DMS114 treated with DMSO at 0.1 percent for 48 hours (cell line): ENCODE results near the gene OLFM1.
A peak's percentile ranks its signal among the peaks of the same experiment; 100 is the strongest.
"Not testable (repeated sequence)": the region's sequence is repeated elsewhere in the genome, so short reads cannot be mapped to it uniquely, and the experiment has no call there.

Experiments
- DNase-seq: peaks from one replicate; lab custom pipeline; 2025; ENCODE audit not compliant: unreplicated experiment; lab: John Stamatoyannopoulos, UW

Gene OLFM1

DNA sequence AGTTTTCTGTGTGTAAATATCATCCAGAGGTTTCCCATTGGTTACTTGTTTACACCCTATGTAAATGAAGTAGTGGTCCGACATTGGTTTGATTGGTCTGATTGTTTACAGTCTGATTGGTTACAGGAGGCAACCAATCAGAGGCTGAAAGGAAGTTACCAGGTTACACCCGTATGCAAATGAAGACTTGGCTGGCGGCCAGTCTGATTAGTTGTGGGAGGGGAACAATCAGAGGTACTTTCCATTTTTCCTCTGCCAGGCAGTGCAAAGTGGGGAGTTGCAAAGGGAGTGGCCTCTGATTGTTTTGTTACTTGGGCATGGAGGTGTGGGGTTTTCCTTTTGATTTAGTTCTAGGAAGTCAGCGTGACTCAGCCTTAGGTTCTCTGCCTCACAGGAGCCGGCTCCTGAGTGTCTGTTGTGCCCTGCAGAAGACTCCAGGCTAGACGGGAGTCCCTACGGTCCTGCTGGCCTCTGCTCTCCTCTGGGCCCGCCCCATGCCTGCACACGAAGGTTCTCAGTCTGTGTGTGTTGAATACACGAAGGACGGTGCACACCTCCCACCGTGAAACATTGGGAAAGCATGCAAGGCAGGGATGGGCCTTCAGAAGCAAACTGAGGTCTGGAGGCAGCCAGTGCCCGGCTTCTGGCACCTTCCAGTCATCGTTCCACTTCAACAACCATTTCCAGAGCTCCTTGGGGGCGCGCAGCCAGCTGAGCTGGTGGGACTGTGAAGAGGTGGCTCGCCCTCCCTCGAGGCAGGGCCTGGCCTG is 42.9 kb downstream of the OLFM1 start:
- no peak for DNase-seq

DNA sequence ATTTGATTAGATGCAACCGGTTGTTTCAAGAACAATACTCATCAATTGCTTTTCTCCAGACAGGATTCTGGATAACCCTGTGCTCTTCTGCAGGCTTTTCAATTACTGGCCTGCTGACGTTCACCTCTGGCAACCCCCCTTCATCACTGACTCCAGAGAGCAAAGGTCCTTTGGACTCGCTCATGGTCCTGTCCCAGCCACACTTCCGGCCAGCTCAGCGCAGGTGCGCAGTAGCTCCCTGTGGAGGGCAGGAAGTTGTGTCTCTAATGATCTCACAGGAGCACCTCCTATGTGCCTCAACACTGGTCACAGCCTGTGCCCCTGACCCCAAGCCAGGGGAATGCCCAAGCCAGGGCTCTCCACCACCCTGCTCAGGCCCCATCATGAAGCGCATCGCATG is 44.0 kb downstream of the OLFM1 start:
- no peak for DNase-seq

DNA sequence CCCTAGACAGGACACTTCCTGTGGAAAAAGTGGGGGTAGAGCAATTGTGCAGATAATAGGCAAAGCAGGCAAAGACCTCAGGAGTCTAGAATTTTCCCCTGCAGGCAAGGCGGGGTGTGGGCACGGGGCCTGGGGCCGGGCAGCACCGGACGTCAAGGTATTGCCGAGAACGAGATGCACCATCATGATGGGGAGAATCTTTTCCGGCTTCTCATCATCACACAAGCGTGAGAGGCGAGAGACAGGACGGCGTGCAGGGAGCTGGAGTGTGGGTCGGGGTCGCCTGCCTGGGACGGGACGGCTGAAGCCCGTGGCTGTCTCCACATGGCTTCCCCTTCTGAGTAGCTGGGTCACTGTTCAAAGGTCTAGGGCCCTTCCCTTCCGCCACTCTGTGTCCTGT is 44.5 kb downstream of the OLFM1 start:
- DNase-seq, result no peak

DNA sequence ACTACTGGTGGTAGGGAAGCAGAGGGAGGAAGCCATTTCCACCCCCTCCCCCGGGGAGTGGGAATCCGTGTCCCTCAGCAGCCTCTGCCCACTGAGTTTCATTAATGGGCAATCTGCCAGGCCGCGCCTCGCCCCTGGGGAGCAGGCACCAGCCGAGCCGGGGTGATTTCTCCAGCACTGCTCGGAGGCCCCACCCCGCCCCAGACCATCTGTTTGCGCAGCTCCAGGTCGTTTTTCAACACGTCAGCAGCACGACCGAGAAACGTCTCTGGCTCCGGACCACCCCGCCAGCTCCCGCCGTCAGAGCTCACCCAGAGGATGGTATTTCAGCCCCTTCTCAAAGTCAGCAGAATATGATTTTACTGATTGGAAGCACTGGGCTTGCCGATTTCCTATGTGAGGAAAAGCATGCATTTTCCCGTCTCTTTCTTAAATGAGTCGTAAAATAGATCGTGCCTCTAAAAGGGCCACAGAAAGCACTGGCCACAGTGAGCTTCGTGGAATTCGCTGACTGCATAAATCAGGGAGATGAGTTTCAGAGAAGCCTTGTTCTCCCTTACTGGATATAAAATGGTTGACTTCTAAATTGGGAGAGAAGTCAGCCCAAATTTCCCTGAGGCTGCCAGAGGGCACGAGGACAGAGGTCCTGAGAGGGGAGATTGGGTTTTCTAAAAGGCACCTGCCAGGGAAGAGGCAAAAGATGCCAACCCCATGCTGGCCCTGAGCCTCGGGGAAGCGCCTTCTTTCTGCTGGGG is 47.0 kb downstream of the OLFM1 start:
- DNase-seq, result no peak

DNA sequence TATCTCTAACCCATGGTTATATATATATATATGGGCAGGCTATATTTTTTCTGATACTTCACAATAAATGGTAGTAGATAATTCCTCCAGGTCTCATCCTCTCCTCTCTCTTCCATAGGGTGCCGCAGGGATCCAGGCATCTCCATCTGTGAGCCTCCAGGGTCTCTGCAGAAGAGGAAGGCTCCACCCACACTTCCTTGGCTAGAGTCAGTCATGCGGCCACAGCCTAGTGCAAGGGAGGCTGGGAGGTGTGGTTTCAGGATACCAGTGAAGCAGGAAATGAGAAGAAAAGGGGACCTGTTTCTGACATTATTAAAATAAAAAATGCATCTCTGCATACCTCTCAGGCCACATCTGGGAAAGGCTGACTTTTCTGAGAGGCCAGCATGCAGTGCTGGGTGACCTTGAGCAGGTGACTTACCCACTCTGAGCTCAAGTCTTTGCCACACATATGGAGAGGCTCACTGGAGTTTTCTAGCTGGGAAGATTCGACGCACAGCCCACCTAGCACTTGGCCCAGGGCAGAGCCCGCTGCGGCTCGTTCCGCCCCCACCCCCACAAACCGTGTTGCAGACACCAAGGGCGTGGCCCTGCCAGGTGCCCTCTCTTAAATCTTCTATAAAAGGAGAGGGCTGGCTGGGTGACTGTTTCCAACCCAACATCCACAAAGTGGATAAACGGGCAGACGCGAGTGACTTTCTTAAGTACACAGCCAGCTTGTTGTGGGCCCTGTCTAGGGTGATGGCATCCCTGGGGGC is 47.9 kb downstream of the OLFM1 start:
- no peak for DNase-seq

DNA sequence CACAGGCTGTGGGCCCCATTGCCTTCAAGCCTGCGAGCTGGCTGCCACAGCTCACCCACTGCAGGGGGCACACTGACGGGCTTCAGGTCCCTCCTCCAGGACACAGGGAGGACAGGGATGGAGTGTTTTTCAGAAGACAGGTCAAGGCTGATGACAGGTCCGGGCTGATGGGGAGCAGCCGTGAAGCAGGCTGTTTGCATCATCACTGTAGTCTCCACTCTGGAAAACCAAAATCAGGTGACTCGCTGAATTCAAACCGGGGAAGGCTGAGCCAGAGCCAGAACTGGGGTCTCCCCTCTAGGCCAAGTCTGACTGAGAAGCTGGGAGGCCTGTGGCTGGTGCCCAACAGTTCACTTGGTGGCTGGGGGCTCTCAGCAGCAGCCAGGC is 48.5 kb downstream of the OLFM1 start:
- DNase-seq, result no peak

DNA sequence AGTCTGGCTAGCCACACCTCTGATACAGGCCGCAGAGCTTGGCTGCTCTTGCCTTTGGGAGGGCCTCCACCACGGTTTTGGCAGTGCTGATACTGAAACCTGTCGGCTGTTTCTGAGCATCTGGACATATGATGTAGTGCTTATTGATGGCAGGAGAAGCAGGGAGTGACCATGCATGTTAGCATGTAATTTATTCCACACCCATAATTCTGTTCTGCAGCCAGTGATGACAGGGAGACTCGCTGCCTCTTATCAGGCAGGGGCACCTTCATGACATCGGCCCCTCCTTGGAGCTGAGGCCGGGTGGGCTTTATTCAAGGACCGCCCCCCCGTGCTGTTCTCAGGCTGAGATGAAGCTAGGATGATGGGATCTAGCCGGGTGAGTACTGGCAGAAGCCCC is 49.0 kb downstream of the OLFM1 start:
- DNase-seq, result no peak

DNA sequence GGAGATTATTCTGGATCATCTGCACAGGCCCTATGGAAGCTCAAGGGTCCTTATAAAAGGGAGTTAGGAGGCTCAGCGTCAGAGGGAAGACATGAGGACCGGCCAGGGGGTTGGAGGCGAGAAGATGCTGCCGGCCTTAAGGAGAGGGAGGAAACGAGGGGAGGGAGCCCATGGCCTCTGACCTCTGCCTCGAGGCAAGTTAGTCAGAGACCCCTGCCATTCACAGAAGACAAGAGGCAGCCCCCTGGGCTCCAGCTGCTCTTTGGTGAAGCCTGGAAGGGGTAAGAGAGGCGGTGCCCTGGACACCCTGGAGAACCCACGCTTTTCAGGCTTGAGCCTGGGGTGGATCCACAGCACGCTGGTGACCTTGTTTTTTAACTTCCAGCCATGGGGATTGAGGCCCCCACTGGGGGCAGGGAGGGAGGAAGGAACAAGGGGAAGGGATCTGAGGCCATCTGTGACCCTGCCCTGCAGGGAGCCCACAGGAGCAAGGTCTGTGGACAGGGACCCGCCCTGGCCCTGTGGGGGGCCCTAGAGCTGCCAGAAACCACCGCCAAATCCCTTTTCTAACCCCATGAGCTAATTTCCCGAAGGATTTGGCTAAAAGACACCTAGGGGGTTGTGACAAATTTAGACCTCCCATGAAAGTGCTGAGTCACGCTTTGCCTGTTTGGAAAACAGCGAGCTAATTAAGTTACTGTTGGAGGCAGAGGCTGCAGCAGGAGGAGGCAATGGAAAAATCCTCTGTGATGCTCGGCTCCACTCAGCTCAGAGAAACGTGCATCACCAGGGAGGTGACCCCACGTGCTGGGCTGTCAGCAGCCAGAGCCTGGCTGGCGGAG is 49.7 kb downstream of the OLFM1 start:
- no peak for DNase-seq

DNA sequence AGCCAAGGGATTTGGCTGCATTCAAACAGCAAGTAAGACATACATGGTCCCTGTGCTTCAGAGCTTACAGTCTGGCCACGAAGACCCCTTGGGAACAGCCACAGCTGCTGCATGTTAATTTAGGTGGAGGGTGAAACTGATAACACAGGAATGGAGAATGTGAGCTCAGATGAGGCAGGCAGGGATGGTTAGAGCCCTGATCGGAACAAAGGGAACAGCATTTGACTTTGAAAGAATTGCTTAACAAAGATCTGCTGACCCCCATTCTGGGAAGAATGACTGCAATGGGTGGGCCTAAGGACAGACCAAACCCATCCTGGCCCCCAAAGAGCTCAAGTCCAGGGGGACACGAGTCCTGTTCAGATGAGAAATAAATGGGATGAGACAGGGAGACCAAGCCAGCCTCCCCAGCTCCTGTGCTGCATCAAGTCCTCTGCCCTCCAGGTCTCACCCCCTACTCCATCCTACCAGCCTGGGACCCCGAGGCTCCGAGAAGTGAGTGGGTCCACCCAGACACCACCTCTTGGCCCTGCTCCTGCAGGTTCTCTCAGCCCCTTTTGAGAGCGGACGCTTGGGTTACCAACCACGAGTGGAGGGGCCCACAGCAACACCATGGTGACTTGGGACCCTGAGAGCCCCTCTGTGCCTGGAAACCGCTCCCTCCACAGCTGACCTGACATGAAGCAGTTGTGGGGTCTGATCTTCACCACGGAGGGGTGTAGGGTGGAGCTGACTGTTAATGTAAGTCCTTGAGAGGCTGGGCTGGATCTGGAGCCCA is 50.8 kb downstream of the OLFM1 start:
- no peak for DNase-seq

DNA sequence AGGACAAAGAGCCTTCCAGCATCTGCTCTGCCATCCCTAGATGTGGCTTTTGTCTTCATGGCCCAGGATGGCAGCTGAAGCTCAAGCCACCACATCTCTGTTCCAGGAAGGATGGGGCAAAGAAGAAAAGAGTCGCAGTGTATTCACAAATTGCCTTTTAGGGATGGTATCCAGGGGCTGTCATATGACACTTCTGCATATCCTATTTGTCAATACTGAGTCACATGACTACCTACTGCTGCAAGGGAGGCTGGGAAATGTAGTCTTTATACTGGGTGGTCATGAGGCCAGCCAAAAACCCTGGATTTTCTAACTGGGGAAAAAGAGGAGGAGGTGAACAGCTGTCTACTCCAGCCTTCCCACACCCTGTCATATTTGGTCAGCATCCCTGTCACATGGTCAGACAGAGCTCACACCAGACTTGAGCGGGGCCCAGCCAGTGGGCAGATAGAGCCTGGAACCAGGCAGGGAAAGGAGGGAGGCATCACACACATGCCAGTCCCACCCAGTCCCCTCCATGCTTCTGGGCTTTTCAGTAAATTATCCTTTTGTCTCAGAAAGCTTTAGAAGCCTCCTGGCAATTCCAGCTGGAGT is 52.0 kb downstream of the OLFM1 start:
- peak; percentile 4 for DNase-seq

DNA sequence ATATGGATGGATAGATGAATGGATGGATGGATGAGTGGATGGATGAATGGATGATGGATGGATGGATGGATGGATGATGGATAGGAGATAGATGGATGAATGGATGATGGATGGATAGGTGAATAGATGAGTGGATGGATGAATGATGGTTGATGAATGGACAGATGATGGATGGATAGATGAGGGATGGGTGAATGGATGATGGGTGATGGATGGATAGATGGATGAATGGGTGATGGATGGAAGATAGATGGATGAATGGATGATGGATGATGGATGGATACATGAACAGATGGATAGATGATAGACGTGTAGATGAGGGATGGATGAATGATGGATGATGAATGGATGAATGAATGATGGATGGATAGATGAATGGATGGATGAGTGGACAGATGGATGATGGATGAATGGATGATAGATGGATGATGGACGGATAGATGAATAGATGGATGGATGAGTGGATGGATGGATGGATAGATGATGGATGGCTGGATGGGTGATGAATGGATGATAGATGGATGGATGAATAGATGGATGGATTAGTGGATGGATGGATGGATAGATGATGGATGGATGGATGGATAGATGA is 53.8 kb downstream of the OLFM1 start:
- no peak for DNase-seq

DNA sequence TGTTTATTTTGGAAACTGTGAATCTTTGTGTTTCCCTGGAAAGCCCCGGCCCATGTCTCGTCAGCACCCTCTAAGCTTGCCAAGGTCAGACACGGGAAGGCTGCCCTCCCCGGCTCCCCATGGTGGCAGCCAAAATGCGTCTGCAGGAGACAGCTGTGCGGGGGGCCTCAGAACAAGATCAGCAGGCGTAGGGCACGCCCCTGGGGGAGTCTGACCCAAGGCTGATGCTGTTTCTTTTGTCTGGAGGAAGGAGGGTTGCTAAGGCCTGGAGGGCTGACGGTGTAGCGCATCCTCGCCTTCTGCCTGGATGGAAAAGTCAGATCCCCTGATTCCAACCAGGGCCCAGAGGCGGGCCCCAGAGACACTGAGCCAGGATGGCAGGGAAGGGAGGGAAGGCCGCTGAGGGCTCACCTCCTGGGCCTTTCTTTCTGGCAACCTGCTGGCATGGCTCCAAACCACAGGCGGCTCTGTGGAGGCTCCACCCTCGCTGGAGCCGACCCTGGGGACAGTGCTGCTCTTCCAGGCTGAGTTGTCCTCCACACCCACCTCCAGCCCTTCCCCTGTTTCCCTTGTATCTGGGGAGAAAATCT is 57.2 kb downstream of the OLFM1 start:
- no peak for DNase-seq

DNA sequence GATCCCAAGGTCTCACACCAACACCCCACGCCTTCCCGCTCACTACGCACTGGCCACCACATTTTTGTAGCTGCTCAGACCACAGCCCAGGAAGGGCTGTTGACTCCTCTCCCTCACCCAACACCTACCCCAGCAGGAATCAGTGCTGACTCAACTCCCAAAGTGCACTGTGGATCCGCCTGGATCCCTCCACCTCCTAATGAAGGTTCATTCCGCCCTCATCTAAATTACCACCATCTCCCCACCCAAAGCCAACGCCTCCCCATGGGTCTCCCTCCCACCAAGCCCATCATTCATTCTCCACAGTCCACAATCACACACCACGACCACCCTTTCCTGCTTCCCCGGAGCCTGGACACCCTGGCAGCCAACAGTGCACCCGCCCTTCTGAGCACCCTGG is 57.8 kb downstream of the OLFM1 start:
- DNase-seq, result no peak

DNA sequence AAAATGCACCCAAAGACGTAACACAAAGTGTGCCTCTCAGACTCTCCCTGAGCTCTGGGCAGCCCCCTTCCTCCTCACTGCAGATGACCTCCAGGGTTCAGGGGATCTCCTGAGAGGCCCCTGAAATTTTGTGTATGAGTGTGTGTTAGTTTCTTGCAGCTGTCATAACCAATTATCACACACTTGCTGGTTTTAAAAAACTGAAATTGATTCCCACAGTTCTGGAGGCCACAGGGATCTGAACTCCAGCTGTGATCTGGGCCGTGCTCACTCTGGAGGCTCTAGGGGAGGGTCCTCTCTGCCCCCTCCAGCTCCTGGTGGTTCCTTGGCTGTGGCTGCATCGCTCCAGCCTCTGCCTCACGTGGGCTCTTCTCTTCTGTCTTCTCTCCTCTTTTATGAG is 58.8 kb downstream of the OLFM1 start:
- DNase-seq, result no peak

DNA sequence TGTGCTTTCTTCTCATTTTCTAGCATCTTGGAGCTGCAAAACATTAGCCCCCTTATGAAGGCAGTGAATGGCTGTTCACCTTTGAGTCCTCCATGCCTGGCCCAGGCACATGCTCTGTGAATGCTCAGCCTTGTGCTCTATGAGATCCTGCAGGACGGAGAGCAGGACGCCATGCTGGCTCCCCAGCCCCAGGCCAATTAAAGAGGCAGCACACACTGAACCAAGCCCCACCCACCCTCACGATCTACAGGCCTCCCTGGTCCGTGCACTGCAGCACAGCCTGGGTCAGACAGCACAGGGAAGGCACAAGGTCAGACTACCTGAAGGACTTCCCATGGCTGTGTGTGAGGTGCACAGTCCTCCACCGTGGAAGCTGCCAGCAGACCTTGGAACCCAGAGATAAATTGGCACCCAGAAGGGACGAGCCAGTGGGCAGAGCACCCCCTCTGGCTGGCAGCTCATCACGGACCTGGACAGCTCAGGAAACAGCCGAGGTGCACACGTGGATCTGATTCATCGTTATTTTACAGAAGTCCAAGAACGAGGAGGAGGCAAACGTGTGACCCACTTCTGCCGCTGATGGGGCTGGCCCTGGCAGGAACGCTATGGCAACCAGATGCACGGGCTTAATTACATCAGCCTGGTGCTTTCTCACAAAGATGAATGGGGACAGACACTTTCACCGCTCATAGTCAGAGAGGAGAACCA is 59.5 kb downstream of the OLFM1 start:
- DNase-seq, result no peak

DNA sequence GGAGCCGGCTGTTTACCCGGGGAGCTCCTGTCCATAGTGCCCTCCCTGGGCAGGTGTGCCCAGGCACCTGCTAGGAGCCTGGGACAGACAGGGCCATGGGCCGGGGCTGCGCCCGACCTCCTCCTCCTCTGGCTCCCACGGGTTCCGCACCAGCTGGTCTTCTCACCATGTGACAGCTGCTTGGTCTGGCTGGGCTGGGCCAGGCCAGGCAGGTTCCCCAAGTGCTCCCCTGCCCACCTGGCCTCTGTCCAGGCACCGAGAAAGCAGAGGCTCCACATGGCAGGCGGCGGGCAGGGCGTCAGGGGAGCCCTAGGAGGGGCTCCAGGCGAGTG is 60.0 kb downstream of the OLFM1 start:
- DNase-seq, result no peak

DNA sequence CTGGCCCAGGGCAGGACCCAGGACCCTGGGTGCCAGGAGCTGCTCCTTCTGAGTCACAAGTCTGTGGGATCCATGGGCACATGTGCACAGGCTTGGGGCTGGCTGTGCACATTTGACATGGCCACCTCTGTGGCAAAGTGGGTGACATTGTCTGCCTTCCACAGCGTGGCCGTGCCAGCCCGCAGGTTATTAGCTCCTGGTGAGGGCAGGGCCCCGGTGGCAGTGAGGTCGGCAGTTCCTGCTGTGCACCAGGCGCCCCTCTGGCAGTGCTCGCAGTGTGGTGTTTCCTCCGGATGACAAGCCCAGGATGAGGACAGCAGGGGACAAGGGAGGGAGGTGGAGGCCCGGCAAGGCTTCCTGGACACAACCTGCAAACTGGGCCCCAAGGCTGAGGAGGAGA is 60.5 kb downstream of the OLFM1 start:
- no peak for DNase-seq

DNA sequence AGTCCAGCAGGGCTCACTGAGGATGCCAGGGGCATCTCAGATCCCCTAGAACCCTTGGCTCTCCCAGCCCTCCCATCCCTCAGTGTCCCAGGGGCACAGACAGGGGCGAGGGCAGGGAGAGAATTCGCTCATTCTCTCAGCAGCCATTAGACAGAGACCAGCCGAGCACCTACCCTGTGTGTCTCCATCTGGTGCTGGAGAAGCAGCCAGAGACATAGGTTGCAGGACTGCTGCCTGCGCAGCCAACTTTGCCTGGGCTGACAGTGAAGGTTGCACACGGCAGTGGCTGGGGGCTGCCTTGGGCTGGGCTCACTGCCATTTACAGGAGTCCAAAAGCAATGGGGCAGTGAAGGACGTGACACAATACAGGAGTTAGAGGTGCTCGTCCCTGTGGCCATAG is 60.9 kb downstream of the OLFM1 start:
- no peak for DNase-seq

DNA sequence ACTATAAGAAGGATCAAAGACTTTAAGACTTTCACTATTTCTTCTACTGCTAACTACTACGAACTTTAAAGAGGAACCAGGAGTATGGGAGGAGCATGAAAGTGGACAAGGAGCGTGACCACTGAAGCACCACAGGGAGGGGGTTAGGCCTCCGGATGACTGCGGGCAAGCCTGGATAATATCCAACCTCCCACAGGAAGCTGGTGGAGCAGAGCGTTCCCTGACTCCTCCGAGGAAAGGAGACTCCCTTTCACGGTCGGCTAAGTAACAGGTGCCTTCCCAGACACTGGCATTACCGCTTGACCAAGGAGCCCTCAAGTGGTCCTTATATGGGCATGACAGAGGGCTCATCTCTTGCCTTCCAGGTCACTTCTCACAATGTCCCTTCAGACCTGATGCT is 62.4 kb downstream of the OLFM1 start:
- DNase-seq, result not testable (repeated sequence)
